ENCODE measurements around the gene DYSF. TPM values are rescaled to one million over a fixed set of nuclear protein-coding genes. Genes with fewer than 3 reads are reported as not detected.

DYSF gene
- polyA plus RNA-seq, 1 experiment: 1.3 TPM

- Histone ChIP-seq H3K4me3 (ENCODE audit: low read depth, low read length) (no peak overlapping the region), H3K36me3 (ENCODE audit: control insufficient read depth, insufficient read depth, low read length) (no peaks in the 10 kb centered on the region), H3K27me3 (ENCODE audit: control insufficient read depth, insufficient read depth, low read length) (peaks cover 10% of the 10 kb centered on the region)
- no peak for TF ChIP-seq CTCF (IDR thresholded peaks at IDR 0.05; ENCODE audit: insufficient read depth, low read depth, low read length)
- ChIA-PET POLR2A (no interaction called here), CTCF (interaction anchor here (0.6 to 1.5 kb wide), 4 partner anchors 10 to 676 kb away, joined by 3 to 5 read pairs (median 3); no protein-coding TSS in a partner anchor)
- no peak for DNase-seq (ENCODE audit: low read depth)
Measured at GRCh38 chr2:71477231-71477691, 23.9 kb downstream of the DYSF start.

GRCh38 chr2:71478806-71479205 lies 25.4 kb downstream of the DYSF start:
- DNase-seq (ENCODE audit: low read depth): no peak
- peaks cover 10% of the 10 kb centered on the region for H3K27me3 ChIP-seq (ENCODE audit: control insufficient read depth, insufficient read depth, low read length)
- no peaks in the 10 kb centered on the region for H3K36me3 ChIP-seq (ENCODE audit: control insufficient read depth, insufficient read depth, low read length)
- ChIA-PET CTCF (interaction anchor here (1.0 kb wide), 1 partner anchor 18 kb away, joined by 4 read pairs; no protein-coding TSS in a partner anchor), POLR2A (no interaction called here)
- H3K4me3 ChIP-seq (ENCODE audit: low read depth, low read length): no peak overlapping the region
- no peak for TF ChIP-seq CTCF (IDR thresholded peaks at IDR 0.05; ENCODE audit: insufficient read depth, low read depth, low read length)

GRCh38 chr2:71479261-71479660 lies 25.9 kb downstream of the DYSF start:
- H3K36me3 ChIP-seq (ENCODE audit: control insufficient read depth, insufficient read depth, low read length): no peaks in the 10 kb centered on the region
- POLR2A ChIA-PET: no interaction called here
- TF ChIP-seq CTCF (IDR thresholded peaks at IDR 0.05; ENCODE audit: insufficient read depth, low read depth, low read length): no peak
- H3K4me3 ChIP-seq (ENCODE audit: low read depth, low read length): no peak overlapping the region
- CTCF ChIA-PET: no interaction called here
- peaks cover 10% of the 10 kb centered on the region for H3K27me3 ChIP-seq (ENCODE audit: control insufficient read depth, insufficient read depth, low read length)
- DNase-seq (ENCODE audit: low read depth): no peak

- peaks cover 12% of the 10 kb centered on the region for H3K27me3 ChIP-seq (ENCODE audit: control insufficient read depth, insufficient read depth, low read length)
- POLR2A ChIA-PET: no interaction called here
- no peak overlapping the region for H3K4me3 ChIP-seq (ENCODE audit: low read depth, low read length)
- CTCF ChIA-PET: interaction anchor here (0.8 to 1.5 kb wide), 4 partner anchors 12 to 29 kb away, joined by 3 to 4 read pairs (median 4); no protein-coding TSS in a partner anchor
- no peaks in the 10 kb centered on the region for H3K36me3 ChIP-seq (ENCODE audit: control insufficient read depth, insufficient read depth, low read length)
- no peak for DNase-seq (ENCODE audit: low read depth)
- no peak for TF ChIP-seq CTCF (IDR thresholded peaks at IDR 0.05; ENCODE audit: insufficient read depth, low read depth, low read length)
Measured at GRCh38 chr2:71481111-71481510, 27.8 kb downstream of the DYSF start.

- CTCF ChIA-PET: interaction anchor here (0.8 to 1.5 kb wide), 4 partner anchors 13 to 28 kb away, joined by 3 to 4 read pairs (median 4); no protein-coding TSS in a partner anchor
- H3K27me3 ChIP-seq (ENCODE audit: control insufficient read depth, insufficient read depth, low read length): peaks cover 15% of the 10 kb centered on the region
Measured at GRCh38 chr2:71482055-71482454, 28.7 kb downstream of the DYSF start.

More at GRCh38 chr2:71482055-71482454, 28.7 kb downstream of the DYSF start:
- no peaks in the 10 kb centered on the region for H3K36me3 ChIP-seq (ENCODE audit: control insufficient read depth, insufficient read depth, low read length)
- TF ChIP-seq CTCF (IDR thresholded peaks at IDR 0.05; ENCODE audit: insufficient read depth, low read depth, low read length): peak; percentile 24
- no peak overlapping the region for H3K4me3 ChIP-seq (ENCODE audit: low read depth, low read length)
- no peak for DNase-seq (ENCODE audit: low read depth)
- POLR2A ChIA-PET: no interaction called here
